Natural killer cell treated with Interleukin-12 subunit alpha and Interleukin-12 subunit beta and Interleukin-15 and Interleukin-18, amount 100 ng/mL, for 72 hours (primary cell): Measurements from ENCODE around the gene INSYN2A. TPM values are rescaled to one million over a fixed set of nuclear protein-coding genes. Genes with fewer than 3 reads are reported as not detected.
A peak's percentile ranks its signal among the peaks of the same experiment; 100 is the strongest.

ENCODE experiments used
- ATAC-seq, 2 donors: fragments of 150-1000 bp; cut with Tn5 transposase in 1 of 2; sonication (Bioruptor Pico), chemical (Tn5 transposase) in 1 of 2; 2 replicates each; pipeline ENCODE4 v1.10.0; 2021
- DNase-seq: peaks from one replicate; pipeline ENCODE4 v3.0.0; 2022; ENCODE audit warnings: low spot score
- H3K27ac Mint-ChIP-seq, 2 donors: 1 replicate in 1 of 2; 2 replicates in 1 of 2; pipeline ENCODE4 v1.8.0; 2022; ENCODE audit warnings: mixed read lengths in 2 of 2, mild to moderate bottlenecking in 1 of 2, moderate library complexity in 1 of 2
- H3K27me3 Mint-ChIP-seq, 2 donors: 1 replicate in 1 of 2; 2 replicates in 1 of 2; pipeline ENCODE4 v1.8.0; 2022; ENCODE audit warnings: mixed read lengths in 2 of 2
- H3K36me3 Mint-ChIP-seq: one replicate; pipeline ENCODE4 v1.8.0; 2022; ENCODE audit warnings: mixed read lengths
- H3K4me1 Mint-ChIP-seq, 2 donors: 1 replicate in 1 of 2; 2 replicates in 1 of 2; pipeline ENCODE4 v1.8.0; 2022; ENCODE audit warnings: low read depth in 2 of 2, mixed read lengths in 2 of 2, mild to moderate bottlenecking in 1 of 2
- H3K4me3 Mint-ChIP-seq: one replicate; pipeline ENCODE4 v1.8.0; 2022; ENCODE audit warnings: mixed read lengths
- H3K9me3 Mint-ChIP-seq: 2 replicates; pipeline ENCODE4 v1.8.0; 2022; ENCODE audit warnings: mixed read lengths
- total RNA-seq, 2 donors: library from RNA; stranded (reverse); gene quantifications; one replicate each; pipeline ENCODE4 v1.2.3, GENCODE V29; 2022

The INSYN2A gene
- total RNA-seq, 2 donors from 2014 or later, result not detected

DNA sequence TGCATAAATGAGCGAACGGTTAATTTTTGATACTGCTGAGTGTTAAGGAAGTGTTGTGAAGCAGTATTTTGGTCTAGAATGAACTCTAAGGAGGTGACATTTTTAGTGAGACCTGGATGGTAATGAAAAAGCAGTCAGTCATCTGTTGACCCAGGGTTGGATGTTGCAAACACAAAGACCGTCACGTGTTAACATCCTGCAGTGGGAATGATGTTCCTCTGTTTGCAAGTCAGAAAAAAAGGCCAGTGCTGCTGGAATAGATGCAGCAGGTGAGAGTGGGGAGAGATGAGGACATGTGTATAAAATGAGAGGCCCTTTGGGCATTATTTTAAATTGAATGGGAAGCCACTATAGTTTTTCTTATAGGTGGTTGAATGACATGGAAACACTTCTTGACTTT lies 39.3 kb downstream of the INSYN2A start:
- Mint-ChIP-seq H3K36me3 (no peaks in the 10 kb centered on the region), H3K9me3 (no peaks in the 10 kb centered on the region), H3K4me1 (no peaks in the 10 kb centered on the region), H3K4me3 (no peak overlapping the region), H3K27me3 (peaks cover 17 to 29% of the 10 kb centered on the region in 2 donors), H3K27ac (no peak overlapping the region)
- ATAC-seq (no peak), DNase-seq (no peak)

DNA sequence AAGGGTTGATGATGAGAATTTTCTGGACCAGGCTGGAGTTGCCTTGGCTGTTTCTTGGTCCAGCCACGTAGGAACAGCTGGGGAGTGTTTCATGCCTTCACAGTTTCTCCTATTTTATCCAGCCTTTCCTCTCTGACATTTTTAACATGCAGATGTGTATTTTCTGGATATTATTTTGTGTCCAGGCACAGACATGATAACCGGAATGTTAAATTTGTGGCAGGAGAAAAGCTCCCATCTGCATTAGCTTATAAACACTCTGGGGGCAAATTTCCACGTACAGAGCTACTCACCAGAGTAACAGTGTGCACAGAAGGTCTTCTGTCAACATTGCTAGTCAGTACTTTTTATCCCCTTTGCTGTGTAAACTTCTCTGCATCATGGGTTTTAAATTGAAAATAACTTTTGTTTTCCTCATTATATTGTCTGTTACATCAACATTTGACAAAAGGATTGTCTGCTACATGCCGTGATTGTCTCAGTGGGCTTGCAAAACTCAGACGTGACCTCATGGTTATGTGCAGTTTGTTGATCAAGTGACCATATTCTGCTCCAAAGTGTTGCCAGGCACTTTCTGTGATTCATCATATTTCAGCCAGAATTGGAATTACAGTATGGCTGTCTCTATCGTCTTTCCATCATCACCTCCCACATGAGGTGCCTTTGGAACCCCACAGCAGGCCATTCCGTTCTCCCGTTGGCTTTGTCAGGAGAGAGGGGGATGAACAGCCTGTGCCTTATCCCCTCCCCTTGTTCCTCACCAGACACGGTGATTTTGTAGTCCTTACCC lies 41.4 kb downstream of the INSYN2A start:
- Mint-ChIP-seq H3K27me3 (peaks cover 16 to 21% of the 10 kb centered on the region in 2 donors), H3K4me1 (no peaks in the 10 kb centered on the region), H3K4me3 (no peak overlapping the region), H3K9me3 (no peaks in the 10 kb centered on the region), H3K27ac (no peak overlapping the region), H3K36me3 (no peaks in the 10 kb centered on the region)
- no peak for ATAC-seq
- DNase-seq, result no peak

DNA sequence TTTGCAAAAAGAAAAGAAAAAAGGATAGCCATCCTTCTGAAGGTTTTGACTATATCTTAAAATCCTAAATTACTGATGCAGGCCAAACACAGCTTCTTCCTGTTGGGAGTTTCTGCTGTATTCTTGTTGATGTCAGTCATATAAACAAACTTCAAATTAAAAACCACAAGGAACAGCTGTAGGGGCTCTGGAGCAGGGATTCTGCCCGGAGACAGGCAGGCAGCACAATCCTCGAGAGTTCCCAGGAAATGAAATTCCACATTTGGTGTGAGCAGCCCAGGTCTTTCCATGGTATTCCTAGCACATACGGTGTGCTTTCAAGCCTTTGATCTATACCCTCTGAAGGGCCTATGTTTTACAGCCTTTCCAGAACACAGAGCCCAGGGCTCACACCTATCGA lies 43.2 kb downstream of the INSYN2A start:
- Mint-ChIP-seq H3K36me3 (no peaks in the 10 kb centered on the region), H3K27me3 (peaks cover 14 to 15% of the 10 kb centered on the region in 2 donors), H3K27ac (no peak overlapping the region), H3K4me3 (no peak overlapping the region), H3K9me3 (no peaks in the 10 kb centered on the region), H3K4me1 (peaks cover 0 to 3% of the 10 kb centered on the region in 2 donors)
- no peak for ATAC-seq
- no peak for DNase-seq

DNA sequence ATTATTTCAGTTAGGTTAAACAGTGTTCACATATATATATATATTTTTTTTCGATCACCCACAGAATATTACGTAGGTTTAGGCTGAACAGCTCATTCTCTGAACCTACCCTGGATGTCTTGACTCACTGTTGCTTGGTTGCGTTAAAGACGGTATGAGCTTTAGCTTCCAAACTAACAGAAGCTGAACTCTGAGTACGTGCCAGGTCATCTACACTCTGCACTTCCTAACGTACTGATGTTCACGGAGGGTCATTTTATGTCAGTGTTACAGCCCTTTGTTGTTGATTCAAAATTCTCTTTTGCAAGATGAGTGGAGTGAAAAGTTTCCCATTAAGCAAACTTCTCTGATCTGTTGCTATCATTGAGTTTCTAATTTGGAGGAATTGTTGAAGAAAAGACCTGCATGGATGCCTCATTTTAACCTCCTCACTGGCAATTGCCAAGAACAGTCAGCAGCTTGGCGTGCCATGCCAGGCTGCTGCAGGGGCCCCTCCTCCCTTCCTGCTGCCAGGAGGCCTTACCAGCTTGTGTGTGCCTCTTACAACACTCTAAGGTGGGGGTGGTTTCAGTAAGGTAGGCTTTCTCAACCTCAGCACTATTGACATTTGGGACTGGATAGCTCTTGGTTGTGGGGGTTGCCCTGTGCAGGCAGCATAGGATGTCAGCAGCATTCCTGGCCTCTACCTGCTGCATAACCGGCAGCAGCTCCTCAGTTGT lies 44.3 kb downstream of the INSYN2A start:
- peaks cover 14% of the 10 kb centered on the region in 2 donors for H3K27me3 Mint-ChIP-seq
- no peak for DNase-seq
- peak in 1 of 2 donors; percentile 36 for ATAC-seq
- no peak overlapping the region for H3K4me3 Mint-ChIP-seq
- peaks cover 0 to 5% of the 10 kb centered on the region in 2 donors for H3K4me1 Mint-ChIP-seq
- H3K36me3 Mint-ChIP-seq, result no peaks in the 10 kb centered on the region
- H3K27ac Mint-ChIP-seq, result no peak overlapping the region
- no peaks in the 10 kb centered on the region for H3K9me3 Mint-ChIP-seq

DNA sequence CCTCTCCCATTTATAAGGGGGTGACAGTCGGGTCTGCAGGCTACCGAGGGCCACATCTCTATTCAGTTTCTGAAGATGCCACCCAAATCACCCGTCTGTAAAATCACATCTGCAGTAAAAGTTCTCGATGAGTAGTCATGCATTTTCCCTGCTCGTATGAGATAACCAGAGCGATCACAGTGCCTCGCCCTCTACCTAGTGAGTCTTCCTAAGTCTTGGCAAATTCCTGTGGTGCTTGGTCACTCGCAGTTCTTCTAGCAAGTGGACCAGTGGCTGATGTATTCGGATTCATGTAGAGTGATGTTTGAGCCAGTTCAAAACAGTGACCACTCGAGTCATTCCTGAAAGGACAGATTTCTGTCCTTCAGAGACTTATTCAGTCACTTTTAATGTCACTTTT lies 44.9 kb downstream of the INSYN2A start:
- H3K9me3 Mint-ChIP-seq, result no peaks in the 10 kb centered on the region
- no peak for ATAC-seq
- H3K36me3 Mint-ChIP-seq, result no peaks in the 10 kb centered on the region
- H3K27me3 Mint-ChIP-seq, result peaks cover 8 to 17% of the 10 kb centered on the region in 2 donors
- H3K27ac Mint-ChIP-seq, result no peak overlapping the region
- peaks cover 0 to 5% of the 10 kb centered on the region in 2 donors for H3K4me1 Mint-ChIP-seq
- DNase-seq, result no peak
- H3K4me3 Mint-ChIP-seq, result no peak overlapping the region

DNA sequence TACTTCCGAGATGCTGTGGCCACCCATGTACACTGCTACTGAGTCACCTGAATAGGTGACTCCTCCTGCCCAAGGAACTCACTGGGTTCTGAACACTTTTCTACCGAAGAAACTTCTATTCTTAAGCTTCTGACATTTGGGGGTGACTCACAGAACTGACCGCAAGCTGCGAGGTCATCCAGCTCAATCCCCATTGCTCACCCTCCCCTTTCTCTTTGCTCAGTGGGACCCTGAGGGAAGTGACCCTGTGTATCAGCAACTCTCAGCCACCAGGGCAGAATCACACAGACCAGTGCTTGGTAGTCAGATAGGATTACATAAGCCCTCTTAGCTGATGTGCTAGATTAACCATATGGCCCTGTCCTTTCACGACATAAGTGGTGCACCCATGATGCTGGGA lies 46.3 kb downstream of the INSYN2A start:
- Mint-ChIP-seq H3K27ac (no peak overlapping the region), H3K27me3 (peaks cover 0 to 14% of the 10 kb centered on the region in 2 donors), H3K9me3 (no peaks in the 10 kb centered on the region), H3K4me3 (no peak overlapping the region), H3K4me1 (peaks cover 0 to 5% of the 10 kb centered on the region in 2 donors), H3K36me3 (no peaks in the 10 kb centered on the region)
- DNase-seq (no peak), ATAC-seq (no peak)

DNA sequence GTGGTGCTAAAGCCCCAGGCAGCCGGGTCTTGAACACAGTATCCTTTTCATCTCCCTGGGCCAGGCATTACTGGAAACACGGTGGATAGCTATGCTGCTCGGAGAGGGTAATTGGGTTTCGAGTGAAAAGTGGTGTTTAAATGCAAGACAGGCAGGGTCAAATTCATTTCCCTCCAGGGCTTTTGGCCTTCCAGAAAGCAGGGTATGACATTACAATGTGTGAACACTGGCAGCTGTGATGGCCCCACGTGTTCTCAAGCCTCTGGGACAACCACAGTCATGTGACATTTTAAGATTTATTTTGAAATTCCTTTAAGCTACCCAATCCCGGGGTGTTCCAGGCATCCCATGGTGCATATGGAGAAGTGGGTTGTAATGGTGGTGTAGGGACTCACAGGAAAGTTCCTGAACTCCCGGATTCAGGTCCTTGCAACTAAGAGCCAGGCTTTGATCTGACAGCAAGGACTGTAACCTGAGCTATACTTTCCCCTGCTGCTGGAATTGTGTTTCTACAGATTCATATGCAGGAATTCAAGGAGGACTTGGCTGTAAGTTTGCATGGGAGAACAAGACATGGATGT lies 46.8 kb downstream of the INSYN2A start:
- no peaks in the 10 kb centered on the region for H3K36me3 Mint-ChIP-seq
- DNase-seq (no peak), ATAC-seq (no peak)
- no peak overlapping the region for H3K4me3 Mint-ChIP-seq
- H3K27ac Mint-ChIP-seq, result no peak overlapping the region
- H3K9me3 Mint-ChIP-seq, result no peaks in the 10 kb centered on the region
- H3K27me3 Mint-ChIP-seq, result peaks cover 0 to 14% of the 10 kb centered on the region in 2 donors
- H3K4me1 Mint-ChIP-seq, result peaks cover 0 to 5% of the 10 kb centered on the region in 2 donors

DNA sequence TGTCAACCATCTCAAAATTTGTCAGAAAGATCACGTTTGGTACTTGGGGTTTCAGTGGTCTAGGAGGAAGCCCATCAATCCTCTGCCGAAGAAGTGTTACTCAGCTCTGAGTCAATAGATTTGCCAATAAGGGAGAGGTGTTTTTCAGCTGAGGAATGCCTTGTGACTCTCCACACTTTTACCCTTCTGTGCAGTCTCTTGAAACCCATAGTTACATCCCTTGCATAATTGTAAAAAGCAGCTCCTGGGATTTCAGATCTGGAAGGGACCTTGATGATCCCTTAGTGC lies 47.5 kb downstream of the INSYN2A start:
- H3K36me3 Mint-ChIP-seq, result no peaks in the 10 kb centered on the region
- no peaks in the 10 kb centered on the region for H3K9me3 Mint-ChIP-seq

DNA sequence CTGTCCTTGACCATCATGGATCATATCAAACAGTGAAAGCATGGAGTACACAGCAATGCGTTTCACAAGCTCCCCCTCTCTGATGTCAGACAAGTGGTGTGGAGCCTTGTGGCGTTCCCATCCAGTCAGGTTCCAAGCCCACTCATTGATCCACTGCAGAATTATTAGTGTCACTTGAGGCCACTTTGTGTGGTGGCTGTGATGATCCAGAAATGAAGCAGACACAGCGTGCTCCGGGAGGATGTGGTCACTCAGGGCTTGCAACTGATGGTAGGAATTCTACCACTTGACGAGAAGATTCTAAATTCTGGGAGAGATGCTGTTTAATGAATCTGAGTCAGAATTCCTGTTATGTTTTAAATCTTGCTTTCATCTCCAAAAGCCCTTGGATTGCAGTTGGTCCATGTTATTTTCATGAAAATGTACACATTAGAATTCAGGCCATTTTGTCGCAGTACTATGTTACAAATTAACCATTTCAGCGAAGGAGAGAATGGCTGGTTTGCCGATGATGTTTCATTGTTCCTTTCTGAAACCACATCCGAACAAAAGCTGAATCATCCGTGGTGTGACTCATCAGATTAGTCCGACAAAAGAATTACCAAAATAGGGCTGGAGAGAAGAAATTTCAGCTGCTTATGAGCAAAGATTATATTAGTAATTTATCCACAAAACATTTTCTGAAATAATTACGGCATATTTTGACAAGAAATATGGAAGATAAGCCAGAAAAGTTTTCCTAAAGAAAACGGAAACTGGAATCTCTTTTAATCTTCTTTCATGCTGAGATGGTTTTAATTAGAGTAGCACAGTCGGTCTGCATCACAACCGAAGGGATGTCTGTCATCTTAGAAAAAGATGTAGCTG lies 48.1 kb downstream of the INSYN2A start:
- Mint-ChIP-seq H3K27me3 (peaks cover 8 to 18% of the 10 kb centered on the region in 2 donors), H3K36me3 (no peaks in the 10 kb centered on the region)
- ATAC-seq, result no peak

More for the DNA sequence above, 47.5 kb downstream of the INSYN2A start:
- Mint-ChIP-seq H3K4me3 (no peak overlapping the region), H3K27ac (no peak overlapping the region), H3K4me1 (peaks cover 0 to 5% of the 10 kb centered on the region in 2 donors), H3K27me3 (peaks cover 6 to 17% of the 10 kb centered on the region in 2 donors)
- DNase-seq, result no peak
- peak; percentile 62 to 79 for ATAC-seq

DNA sequence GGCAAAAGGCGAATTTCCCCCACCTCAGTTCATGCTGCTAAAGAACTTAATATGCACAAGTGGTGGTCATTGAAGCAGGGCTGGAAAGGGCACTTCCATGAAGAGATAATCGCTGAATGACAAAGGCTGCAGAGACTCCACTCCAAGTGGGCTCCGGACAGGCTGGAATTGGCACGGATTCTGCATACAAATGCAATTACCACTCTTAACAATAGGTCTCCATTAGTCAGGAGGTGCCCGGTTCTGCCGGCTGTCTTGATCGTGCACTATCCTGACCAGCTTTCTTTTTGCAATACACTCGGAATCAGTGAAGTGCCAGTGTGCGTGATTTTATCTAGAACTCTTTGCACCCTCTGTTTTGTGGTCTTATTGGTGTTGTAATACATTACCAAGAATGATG lies 49.7 kb downstream of the INSYN2A start:
- H3K4me1 Mint-ChIP-seq, result peaks cover 0 to 5% of the 10 kb centered on the region in 2 donors
- H3K27ac Mint-ChIP-seq, result no peak overlapping the region
- no peak for ATAC-seq

More for the DNA sequence above, 48.1 kb downstream of the INSYN2A start:
- DNase-seq, result no peak
- no peak overlapping the region for H3K27ac Mint-ChIP-seq
- no peaks in the 10 kb centered on the region for H3K9me3 Mint-ChIP-seq
- H3K4me1 Mint-ChIP-seq, result peaks cover 0 to 5% of the 10 kb centered on the region in 2 donors
- H3K4me3 Mint-ChIP-seq, result no peak overlapping the region

More for the DNA sequence above, 49.7 kb downstream of the INSYN2A start:
- no peaks in the 10 kb centered on the region for H3K9me3 Mint-ChIP-seq
- H3K4me3 Mint-ChIP-seq, result no peak overlapping the region
- no peaks in the 10 kb centered on the region for H3K36me3 Mint-ChIP-seq
- no peak for DNase-seq
- peaks cover 8 to 14% of the 10 kb centered on the region in 2 donors for H3K27me3 Mint-ChIP-seq
